NCI-H146 treated with DMSO at 0.1 percent for 48 hours (cell line): ENCODE data around the gene MGST3.
"Not testable (repeated sequence)": the region's sequence is repeated elsewhere in the genome, so short reads cannot be mapped to it uniquely, and the experiment has no call there.

ENCODE experiments used
- DNase-seq: peaks from one replicate; lab custom pipeline; 2025; ENCODE audit not compliant: unreplicated experiment; lab: John Stamatoyannopoulos, UW

The MGST3 gene

GRCh38 chr1:165630629-165631341 is at the start of gene MGST3:
Gene MGST3 (plus strand): TSS chr1:165631234. CDS start chr1:165649848, 18,614 bp downstream.
- peak; percentile 96 for DNase-seq

DNA sequence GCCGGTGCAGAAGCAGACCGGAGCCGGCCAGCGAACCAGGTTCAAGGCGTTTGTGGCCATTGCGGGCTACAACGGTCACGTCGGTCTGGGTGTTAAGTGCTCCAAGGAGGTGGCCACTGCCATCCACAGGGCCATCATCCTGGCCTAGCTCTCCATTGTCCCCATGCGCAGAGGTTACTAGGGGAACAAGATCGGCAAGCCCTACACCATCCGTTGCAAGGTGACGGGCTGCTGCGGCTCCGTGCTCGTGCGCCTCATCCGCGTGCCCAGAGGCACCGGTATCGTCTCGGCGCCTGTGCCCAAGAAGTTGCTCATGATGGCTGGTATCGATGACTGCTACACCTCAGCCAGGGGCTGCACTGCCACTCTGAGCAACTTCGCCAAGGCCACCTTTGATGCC is 49.1 kb upstream of the MGST3 start:
- no peak for DNase-seq

GRCh38 chr1:165586398-165586797 is 44.6 kb upstream of the MGST3 start:
- DNase-seq = no peak

DNA sequence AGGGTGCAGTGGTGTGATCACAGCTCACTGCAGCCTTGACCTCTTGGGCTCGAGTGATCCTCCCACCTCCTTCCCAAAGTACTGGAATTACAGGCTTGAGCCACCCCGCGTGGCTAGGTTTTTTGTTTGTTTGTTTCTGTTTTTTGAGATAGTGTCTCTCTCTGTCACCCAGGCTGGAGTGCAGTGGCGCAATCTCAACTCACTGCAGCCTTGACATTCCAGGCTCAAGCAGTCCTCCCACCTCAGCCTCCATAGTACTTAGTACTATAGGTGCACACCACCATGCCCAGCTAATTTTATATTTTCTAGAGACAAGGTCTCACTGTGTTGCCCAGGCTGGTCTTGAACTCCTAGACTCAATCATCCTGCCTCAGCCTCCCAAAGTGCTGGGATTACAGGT is 39.6 kb upstream of the MGST3 start:
- DNase-seq = not testable (repeated sequence)

DNA sequence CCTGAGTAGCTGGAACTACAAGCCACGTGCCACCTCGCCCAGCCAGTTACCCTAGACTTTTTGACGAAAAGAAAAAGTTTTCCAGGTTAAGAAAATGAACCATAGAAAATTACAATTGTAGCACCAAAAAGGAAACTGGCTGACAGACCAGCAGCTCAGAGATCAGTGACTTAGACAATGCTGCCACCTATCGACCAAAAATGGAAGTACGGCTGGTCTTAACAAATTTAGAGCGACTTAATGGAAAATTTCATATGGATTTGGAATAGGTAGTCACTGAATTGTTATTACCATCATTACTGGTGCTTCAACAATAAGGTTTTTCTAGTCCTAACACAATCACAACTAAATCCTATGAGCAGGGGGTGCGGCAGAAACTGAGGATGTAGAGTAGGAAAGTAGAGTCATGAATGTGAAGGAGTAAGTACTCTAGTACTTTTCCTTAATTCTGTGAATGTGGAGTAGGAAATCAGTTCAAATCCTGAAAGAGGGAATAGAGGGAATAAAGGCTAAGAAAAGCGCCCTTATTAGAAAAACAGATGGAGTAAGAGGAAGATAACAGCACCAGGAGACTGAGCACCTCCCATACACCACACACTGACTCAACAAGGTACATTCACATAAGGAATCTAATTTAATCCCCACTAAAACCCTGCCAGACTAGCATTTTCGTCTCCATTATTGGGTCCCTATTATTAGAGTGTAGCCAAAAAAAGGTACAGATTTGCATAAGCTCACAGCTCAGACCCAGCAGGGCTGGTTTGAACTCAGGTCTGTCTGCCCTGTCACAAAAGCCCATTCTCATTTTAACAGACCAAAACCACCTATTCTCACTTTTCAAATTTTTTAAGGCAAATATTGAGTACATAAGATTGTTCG is 37.9 kb upstream of the MGST3 start:
- DNase-seq = peak; percentile 23

GRCh38 chr1:165595246-165595938 is 35.6 kb upstream of the MGST3 start:
- DNase-seq = no peak

- DNase-seq = peak; percentile 91
These were observed 33.0 kb upstream of the MGST3 start for GRCh38 chr1:165597883-165598675.

DNA sequence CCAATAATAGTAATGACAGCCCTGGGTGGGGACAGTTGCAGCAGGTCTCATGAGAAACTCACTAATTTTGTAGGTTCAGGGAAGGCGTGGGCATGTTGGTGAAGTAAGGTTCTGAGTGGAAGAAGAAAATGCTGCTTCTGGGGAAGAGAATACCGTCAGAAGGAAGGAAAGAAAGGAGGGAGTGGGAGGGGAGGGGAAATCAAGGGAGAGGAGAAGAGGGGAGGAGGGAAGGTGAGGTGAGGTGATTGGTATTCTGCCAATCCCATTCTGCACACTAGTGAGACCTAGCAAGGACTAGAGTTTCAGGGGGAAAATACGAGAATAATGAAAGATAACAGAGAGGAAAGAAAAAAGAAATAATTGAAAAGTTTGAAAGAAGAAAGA is 32.4 kb upstream of the MGST3 start:
- DNase-seq = no peak

GRCh38 chr1:165600793-165601192 is 30.2 kb upstream of the MGST3 start:
- no peak for DNase-seq

DNA sequence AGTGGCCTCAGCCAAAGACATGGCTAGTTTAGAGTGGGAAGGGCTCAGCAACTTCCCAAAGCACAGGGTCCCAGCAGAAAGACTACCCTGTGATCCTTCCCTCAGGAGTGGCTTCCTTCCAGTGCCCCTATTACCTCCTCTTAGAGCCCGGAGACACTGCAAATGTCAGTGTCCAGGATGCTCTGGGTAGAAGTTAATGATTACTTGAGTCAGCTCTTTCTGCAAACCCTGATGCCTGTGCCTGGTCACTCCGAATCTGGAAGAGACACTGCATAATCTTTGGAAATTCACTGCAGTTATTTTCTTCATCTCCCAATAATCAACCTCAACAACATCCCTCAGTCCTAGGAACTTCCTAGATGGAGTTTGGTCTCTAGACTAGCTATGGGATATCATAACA is 27.2 kb upstream of the MGST3 start:
- DNase-seq = no peak

- no peak for DNase-seq
These were observed 25.8 kb upstream of the MGST3 start for GRCh38 chr1:165605246-165605645.

DNA sequence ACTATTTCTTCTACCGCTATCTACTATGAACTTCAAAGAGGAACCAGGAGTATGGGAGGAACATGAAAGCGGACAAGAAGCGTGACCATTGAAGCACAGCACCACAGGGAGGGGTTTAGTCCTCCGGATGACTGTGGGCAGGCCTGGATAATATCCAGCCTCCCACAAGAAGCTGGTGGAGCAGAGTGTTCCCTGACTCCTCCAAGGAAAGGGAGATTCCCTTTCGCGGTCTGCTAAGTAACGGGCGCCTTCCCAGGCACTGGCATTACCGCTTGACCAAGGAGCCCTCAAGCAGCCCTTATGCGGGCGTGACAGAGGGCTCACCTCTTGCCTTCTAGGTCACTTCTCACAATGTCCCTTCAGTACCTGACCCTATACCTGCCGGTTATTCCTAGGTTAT is 24.4 kb upstream of the MGST3 start:
- not testable (repeated sequence) for DNase-seq

DNA sequence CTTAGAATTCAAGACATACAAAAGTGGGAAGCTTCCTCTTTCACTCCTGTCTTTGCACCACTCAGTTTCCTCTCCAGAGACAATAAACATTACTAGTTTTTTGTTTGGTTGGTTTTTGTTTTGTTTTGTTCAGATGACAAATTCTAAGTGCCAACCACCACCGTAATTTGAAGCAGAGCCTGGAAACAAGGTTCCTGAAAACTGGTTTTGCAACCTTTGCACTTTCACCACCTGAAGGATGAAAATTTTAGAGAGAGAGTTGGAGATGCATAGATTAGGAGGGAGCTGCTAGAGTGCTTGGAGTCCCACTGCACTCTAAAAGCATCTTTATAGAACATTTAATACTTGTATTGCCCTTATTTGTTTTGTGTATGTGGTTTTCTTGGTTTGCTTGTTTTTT is 20.2 kb upstream of the MGST3 start:
- DNase-seq = no peak

DNA sequence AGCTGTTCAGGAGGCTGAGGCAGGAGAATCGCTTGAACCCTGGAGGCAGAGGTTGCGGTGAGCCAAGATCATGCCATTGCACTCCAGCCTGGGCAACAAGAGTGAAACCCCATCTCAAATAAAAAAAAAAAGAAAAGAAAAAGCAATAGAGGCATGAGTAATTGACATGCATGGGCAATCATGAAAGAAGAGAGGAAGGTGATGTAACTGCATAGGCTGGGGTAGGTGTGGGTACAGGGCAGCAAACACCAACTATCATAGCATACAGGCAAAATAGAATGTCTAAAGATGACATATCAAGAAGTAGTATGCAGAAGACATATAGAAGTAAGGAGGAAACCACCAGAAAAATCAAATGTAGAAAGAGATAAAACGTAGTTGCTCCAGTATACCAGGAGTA is 19.0 kb upstream of the MGST3 start:
- DNase-seq = no peak

GRCh38 chr1:165616054-165616612 is 14.9 kb upstream of the MGST3 start:
- DNase-seq = no peak

DNA sequence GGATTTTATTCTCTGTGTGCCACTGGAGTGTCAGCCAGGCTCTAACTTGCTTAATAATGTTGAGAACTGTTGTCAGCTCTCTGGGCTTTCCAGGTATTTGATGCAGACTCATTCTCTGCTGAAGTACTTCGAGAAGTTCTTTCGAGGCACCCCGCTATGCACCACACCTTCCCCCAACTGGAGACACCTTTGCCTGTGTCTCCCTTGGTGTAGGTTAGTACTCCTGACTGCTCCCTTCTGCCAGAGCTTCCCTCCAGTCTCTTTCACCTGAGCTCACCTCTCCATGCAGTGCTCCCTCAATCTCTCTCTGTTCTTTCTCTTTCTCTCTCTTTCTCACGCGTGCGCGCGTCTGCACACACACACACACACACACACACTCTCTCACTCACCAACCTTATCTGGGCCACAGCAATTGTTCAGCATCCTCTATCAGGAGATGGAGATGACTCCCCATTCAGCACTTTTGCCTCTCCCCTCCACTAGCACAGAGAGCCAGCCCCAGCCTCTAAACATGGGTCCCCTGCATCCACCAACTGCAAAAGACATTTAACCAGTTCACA is 14.0 kb upstream of the MGST3 start:
- no peak for DNase-seq

DNA sequence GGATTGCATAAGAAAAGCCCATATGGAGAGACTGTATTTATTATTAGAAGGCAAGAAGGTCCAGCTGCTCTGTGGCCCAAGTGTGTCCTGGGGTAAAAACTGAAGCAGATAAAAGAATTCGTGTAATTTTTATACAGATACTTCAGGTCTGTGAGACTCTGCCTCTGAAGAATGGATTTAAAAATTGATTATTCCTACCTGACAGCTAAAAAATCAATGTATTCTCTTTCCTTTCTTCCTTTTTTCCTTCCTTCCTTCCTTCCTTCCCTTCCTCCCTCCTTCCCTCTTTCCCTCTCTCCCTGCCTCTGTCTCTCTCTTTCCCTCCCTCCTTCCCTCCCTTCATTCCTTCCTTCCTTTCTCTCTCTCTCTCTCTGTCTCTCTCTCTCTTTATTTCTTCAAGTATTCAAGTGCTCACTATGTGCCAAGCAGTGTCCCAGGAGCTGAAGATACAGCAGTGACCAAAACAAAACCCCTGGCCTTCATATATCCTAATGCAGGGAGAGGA is 11.3 kb upstream of the MGST3 start:
- DNase-seq = no peak

DNA sequence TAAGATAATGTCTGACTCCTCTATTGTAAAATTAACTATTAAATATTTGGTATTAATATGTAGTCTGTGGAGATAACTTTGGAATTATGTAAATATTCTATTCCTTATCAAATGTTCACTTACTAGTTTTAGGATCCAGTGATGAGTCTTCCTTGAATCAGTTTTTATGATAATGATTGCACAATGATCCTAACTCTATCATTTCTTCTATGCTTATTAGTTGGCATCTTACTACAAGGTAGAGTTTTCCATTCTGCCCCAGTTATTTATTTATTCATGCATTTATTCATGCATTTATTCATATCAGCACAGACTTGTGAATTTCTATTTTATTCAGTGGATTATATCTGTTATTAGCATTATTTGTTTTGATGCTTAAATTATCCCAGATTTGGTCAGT is 7.4 kb upstream of the MGST3 start:
- no peak for DNase-seq

DNA sequence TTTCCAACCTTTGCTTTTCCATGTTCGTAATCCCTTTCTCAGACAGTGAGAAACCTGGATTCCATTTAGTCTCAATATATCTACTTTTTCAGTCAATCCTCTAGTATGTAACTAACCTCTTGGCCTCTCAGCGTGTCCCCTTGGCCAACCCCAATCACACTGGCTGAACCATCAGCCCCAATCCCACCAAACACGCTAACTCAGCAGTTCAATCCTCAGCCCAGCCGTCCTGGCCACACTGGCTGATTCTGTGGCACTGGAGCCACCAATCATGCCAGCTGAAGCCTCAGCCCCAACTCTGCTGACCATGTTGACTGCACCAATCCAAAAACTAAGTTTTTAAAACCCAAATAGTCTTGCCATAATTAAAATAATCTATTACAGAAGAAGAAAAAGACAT is 6.6 kb upstream of the MGST3 start:
- no peak for DNase-seq

GRCh38 chr1:165628147-165628822 is 2.7 kb upstream of the MGST3 start:
- DNase-seq = no peak
